Liver (tissue), 3 donors: Measurements from ENCODE around the gene CLN3.

ENCODE experiments used
- ATF3 ChIP-seq: IDR thresholded peaks from 2 replicates; pipeline ENCODE4 v1.6.1; 2016; ENCODE audit warnings: antibody characterized with exemption
- CTCF ChIP-seq: fragments of 150-350 bp; IDR thresholded peaks from 2 replicates; pipeline ENCODE4 v1.5.1; 2017; ENCODE audit warnings: improper control_type of control experiment, low read depth, low read length; ENCODE audit not compliant: missing input control
- EGR1 ChIP-seq, 2 donors: IDR thresholded peaks; 2 replicates each; pipeline ENCODE4 v1.6.1; 2016 to 2018; ENCODE audit warnings: antibody characterized with exemption in 2 of 2, low read depth in 2 of 2
- GABPA ChIP-seq, 2 donors: IDR thresholded peaks in 1 of 2; conservative IDR thresholded peaks in 1 of 2; 2 replicates each; pipeline ENCODE4 v1.6.1; 2016; ENCODE audit warnings: antibody characterized with exemption in 2 of 2, mild to moderate bottlenecking in 1 of 2, moderate library complexity in 1 of 2
- JUND ChIP-seq, 2 donors: IDR thresholded peaks; 2 replicates each; pipeline ENCODE4 v1.6.1; 2016; ENCODE audit warnings: antibody characterized with exemption in 2 of 2
- MAX ChIP-seq: IDR thresholded peaks from 2 replicates; pipeline ENCODE4 v1.6.1; 2016; ENCODE audit warnings: antibody characterized with exemption
- NR2F2 ChIP-seq: IDR thresholded peaks from 2 replicates; pipeline ENCODE4 v1.6.1; 2016; ENCODE audit warnings: antibody characterized with exemption
- RAD21 ChIP-seq, 2 donors: IDR thresholded peaks; 2 replicates each; pipeline ENCODE4 v1.6.1; 2016; ENCODE audit warnings: antibody characterized with exemption in 2 of 2, mild to moderate bottlenecking in 2 of 2
- RXRA ChIP-seq, 2 donors: IDR thresholded peaks; 2 replicates each; pipeline ENCODE4 v1.6.1; 2017 to 2018; ENCODE audit warnings: antibody characterized with exemption in 2 of 2, mild to moderate bottlenecking in 1 of 2
- SP1 ChIP-seq: IDR thresholded peaks from 2 replicates; pipeline ENCODE4 v1.6.1; 2018; ENCODE audit warnings: antibody characterized with exemption, mild to moderate bottlenecking
- TAF1 ChIP-seq: conservative IDR thresholded peaks from 2 replicates; pipeline ENCODE4 v1.6.1; 2016; ENCODE audit warnings: antibody characterized with exemption, mild to moderate bottlenecking
- YY1 ChIP-seq: IDR thresholded peaks from 2 replicates; pipeline ENCODE4 v1.6.1; 2016; ENCODE audit warnings: antibody characterized with exemption, mild to moderate bottlenecking
- TF ChIP-seq, protein P1 (sequence below): IDR thresholded peaks from 2 replicates; pipeline ENCODE4 v1.6.1; 2016; ENCODE audit warnings: antibody characterized with exemption, mild to moderate bottlenecking
- donor health status: healthy.
- donor health status: healthy.

- TF ChIP-seq MAX (no peak), RAD21 (IDR thresholded peaks at IDR 0.05) (no peak), CTCF (no peak), JUND (IDR thresholded peaks at IDR 0.05) (no peak), GABPA (IDR thresholded peaks at IDR 0.05 in 1 of 2, conservative IDR thresholded peaks at IDR 0.05 in 1 of 2) (no peak), TAF1 (no peak), NR2F2 (no peak), RXRA (IDR thresholded peaks at IDR 0.05) (no peak), SP1 (no peak), ATF3 (no peak), EGR1 (IDR thresholded peaks at IDR 0.05; ENCODE audit: low read depth in 2 of 2) (no peak), YY1 (no peak)
- TF ChIP-seq, protein P1, sequence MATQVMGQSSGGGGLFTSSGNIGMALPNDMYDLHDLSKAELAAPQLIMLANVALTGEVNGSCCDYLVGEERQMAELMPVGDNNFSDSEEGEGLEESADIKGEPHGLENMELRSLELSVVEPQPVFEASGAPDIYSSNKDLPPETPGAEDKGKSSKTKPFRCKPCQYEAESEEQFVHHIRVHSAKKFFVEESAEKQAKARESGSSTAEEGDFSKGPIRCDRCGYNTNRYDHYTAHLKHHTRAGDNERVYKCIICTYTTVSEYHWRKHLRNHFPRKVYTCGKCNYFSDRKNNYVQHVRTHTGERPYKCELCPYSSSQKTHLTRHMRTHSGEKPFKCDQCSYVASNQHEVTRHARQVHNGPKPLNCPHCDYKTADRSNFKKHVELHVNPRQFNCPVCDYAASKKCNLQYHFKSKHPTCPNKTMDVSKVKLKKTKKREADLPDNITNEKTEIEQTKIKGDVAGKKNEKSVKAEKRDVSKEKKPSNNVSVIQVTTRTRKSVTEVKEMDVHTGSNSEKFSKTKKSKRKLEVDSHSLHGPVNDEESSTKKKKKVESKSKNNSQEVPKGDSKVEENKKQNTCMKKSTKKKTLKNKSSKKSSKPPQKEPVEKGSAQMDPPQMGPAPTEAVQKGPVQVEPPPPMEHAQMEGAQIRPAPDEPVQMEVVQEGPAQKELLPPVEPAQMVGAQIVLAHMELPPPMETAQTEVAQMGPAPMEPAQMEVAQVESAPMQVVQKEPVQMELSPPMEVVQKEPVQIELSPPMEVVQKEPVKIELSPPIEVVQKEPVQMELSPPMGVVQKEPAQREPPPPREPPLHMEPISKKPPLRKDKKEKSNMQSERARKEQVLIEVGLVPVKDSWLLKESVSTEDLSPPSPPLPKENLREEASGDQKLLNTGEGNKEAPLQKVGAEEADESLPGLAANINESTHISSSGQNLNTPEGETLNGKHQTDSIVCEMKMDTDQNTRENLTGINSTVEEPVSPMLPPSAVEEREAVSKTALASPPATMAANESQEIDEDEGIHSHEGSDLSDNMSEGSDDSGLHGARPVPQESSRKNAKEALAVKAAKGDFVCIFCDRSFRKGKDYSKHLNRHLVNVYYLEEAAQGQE = no peak
These were observed 37.2 kb upstream of the CLN3 start for GRCh38 chr16:28529124-28529523.
